ENCODE results near the gene CDH20. TPM values are rescaled to one million over a fixed set of nuclear protein-coding genes. Genes with fewer than 3 reads are reported as not detected.
A peak's percentile ranks its signal among the peaks of the same experiment; 100 is the strongest.

Gene CDH20
- total RNA-seq, 1 experiment from 2014 or later: not detected

DNA sequence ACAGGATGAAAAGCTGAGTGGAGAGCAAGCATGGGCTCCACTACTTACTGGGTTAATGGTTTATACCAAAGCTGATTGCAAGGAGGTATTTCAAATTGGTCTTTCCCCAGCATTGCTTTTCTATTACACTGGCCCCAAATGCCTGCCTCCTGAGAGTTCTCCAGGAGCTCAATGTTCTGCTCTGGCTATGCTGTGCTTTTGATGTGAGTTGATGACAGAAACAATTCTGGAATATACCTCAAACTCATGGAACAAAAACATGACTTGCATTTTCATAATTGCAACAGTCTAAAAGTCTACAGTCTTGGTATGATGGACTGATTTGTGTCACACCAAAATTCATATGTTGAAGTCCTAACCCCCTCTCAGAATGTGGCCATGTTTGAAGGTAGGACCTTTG, 258.0 kb downstream of the CDH20 start:
- no peaks in the 10 kb centered on the region for H3K4me1 ChIP-seq (ENCODE audit: insufficient read depth, low read length)
- no peak for ATAC-seq
- H3K9ac ChIP-seq (ENCODE audit: low read length): no peak overlapping the region
- no peaks in the 10 kb centered on the region for H3F3A ChIP-seq (ENCODE audit: low read length, unreplicated experiment)
- no peak overlapping the region for H3K27ac ChIP-seq (ENCODE audit: low read length)
- DNase-seq: no peak
- ChIA-PET CTCF (no interaction called here), POLR2A (ENCODE audit: unreplicated experiment) (no interaction called here)
- no TSS peak for BruUV-seq (replicated peaks)
- intact Hi-C loops (cut with micrococcal nuclease): no loop called here
- no peaks in the 10 kb centered on the region for H4K20me1 ChIP-seq (ENCODE audit: low read length)
- no peak overlapping the region for H3K4me3 ChIP-seq (ENCODE audit: low read length)
- H3K9me3 ChIP-seq (ENCODE audit: low read length): no peaks in the 10 kb centered on the region
- H3K79me2 ChIP-seq (ENCODE audit: low read length): no peaks in the 10 kb centered on the region
- no peak overlapping the region for H3K4me2 ChIP-seq (ENCODE audit: low read length)
- TF ChIP-seq CTCF (conservative IDR thresholded peaks at IDR 0.05; ENCODE audit: low read depth, low read length) (no peak), EZH2 (IDR thresholded peaks at IDR 0.05; ENCODE audit: low read length, unreplicated experiment) (no peak), EZH2phosphoT487 (IDR thresholded peaks at IDR 0.05; ENCODE audit: borderline replicate concordance, low read length) (no peak)
- H3K36me3 ChIP-seq (ENCODE audit: low read depth, low read length): no peaks in the 10 kb centered on the region
- H3K27me3 ChIP-seq (ENCODE audit: low read length): no peaks in the 10 kb centered on the region
- H3K9me2 ChIP-seq (replicated peaks; ENCODE audit: low read length): no peaks in the 10 kb centered on the region
- no peak overlapping the region for H2AFZ ChIP-seq (ENCODE audit: low read length)

- BruUV-seq (replicated peaks): no TSS peak
- H3K4me2 ChIP-seq (ENCODE audit: low read length): peak overlapping the region; percentile 44; the same call in 1 of the 2 replicates
- CTCF ChIA-PET: no interaction called here
Measured at GRCh38 chr18:61595615-61596251, 262.5 kb downstream of the CDH20 start.

More at GRCh38 chr18:61595615-61596251, 262.5 kb downstream of the CDH20 start:
- no peaks in the 10 kb centered on the region for H4K20me1 ChIP-seq (ENCODE audit: low read length)
- H3K79me2 ChIP-seq (ENCODE audit: low read length): no peaks in the 10 kb centered on the region
- TF ChIP-seq EZH2 (IDR thresholded peaks at IDR 0.05; ENCODE audit: low read length, unreplicated experiment): no peak
- no peak for TF ChIP-seq EZH2phosphoT487 (IDR thresholded peaks at IDR 0.05; ENCODE audit: borderline replicate concordance, low read length)
- TF ChIP-seq CTCF (conservative IDR thresholded peaks at IDR 0.05; ENCODE audit: low read depth, low read length): no peak
- no peak for ATAC-seq
- DNase-seq: no peak
- H3K9me3 ChIP-seq (ENCODE audit: low read length): no peaks in the 10 kb centered on the region
- H3K36me3 ChIP-seq (ENCODE audit: low read depth, low read length): no peaks in the 10 kb centered on the region
- H2AFZ ChIP-seq (ENCODE audit: low read length): no peak overlapping the region
- H3K4me1 ChIP-seq (ENCODE audit: insufficient read depth, low read length): no peaks in the 10 kb centered on the region
- no peak overlapping the region for H3K9ac ChIP-seq (ENCODE audit: low read length)
- POLR2A ChIA-PET (ENCODE audit: unreplicated experiment): no interaction called here
- H3F3A ChIP-seq (ENCODE audit: low read length, unreplicated experiment): no peaks in the 10 kb centered on the region
- no peak overlapping the region for H3K4me3 ChIP-seq (ENCODE audit: low read length)
- intact Hi-C loops (cut with micrococcal nuclease): no loop called here
- no peaks in the 10 kb centered on the region for H3K27me3 ChIP-seq (ENCODE audit: low read length)
- H3K27ac ChIP-seq (ENCODE audit: low read length): no peak overlapping the region
- H3K9me2 ChIP-seq (replicated peaks; ENCODE audit: low read length): no peaks in the 10 kb centered on the region
